GM12872 (cell line): Measurements from ENCODE around the gene KIAA2012.

Experiments used
- CTCF ChIP-seq: IDR thresholded peaks from 3 replicates; pipeline ENCODE4 v1.5.1; 2011; ENCODE audit warnings: low read depth, mild to moderate bottlenecking, low read length, moderate library complexity; ENCODE audit not compliant: insufficient read depth

KIAA2012 gene

GRCh38 chr2:202129841-202130240, 56.8 kb downstream of the KIAA2012 start:
- no peak for TF ChIP-seq CTCF

- TF ChIP-seq CTCF = no peak
Measured at GRCh38 chr2:202133200-202133908, 60.3 kb downstream of the KIAA2012 start.

DNA sequence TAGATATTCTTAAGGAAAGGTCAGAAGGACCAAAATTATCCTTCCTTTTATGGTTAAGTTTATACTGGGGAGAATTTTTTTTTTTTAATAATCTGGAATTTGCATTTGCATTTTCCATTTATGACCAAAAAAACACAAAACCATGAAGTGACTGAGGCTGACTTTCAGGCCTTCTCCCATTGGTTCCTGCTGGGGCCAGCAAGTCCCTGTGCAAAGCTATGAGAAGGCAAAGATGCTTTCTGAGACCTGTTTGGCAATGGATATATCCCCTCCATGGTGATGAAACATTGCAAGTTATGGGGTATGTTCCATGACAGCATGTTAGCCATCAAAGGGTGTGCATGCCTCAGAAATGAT, 60.8 kb downstream of the KIAA2012 start:
- TF ChIP-seq CTCF = no peak

GRCh38 chr2:202135091-202135874, 62.2 kb downstream of the KIAA2012 start:
- TF ChIP-seq CTCF = no peak

DNA sequence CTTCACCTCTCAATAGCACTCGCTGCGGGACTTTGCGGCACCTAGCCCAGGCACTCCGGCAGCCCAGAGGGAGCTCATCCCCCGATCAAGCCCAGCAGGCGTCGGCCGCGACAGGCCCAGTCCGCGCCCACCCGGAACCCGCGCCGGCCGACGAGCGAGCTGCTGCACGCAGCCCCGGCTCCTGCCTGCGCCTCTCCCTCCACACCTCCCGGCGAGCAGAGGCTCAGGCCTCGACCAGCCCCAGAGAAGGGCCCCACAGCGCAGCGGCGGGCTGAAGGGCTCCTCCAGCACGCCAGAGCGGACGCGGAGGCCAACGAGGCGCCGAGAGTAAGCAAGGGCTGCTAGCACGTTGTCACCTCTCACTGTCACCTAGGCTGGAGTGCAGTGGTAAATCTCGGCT, 63.5 kb downstream of the KIAA2012 start:
- TF ChIP-seq CTCF = no peak

DNA sequence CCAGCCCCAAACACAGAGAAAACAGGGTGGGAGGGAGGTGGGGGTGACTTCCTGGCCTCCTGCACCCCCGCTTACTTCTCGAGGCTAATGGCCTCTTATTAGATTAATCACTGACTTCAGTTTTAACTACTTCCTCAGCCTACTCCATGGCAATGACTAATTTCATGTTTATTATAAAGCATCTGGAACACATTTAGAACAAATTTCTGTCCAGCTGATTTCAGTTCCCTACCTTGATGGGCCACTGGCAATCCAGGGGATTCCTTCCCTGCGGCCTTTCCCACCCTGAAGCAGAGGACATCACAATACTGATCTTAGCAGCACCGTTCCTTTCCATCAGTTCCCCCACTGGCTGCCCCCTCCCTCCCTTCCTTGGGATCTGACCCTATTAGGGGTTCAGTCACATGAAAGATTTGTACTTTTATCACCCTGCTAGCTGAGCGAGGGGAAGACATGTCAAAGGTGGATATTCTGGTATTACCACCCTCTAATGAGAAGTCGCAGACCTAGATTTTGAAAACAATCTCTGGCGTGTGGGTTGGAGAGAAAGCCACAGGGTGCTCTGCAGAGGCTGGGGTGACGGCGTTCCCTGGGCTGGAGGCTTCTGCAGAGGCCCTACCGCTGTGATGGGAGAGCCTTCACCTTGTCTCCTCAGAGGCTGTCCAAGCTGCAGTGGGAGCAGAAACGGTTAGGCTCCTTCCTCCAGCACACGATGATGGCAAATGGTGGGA, 67.6 kb downstream of the KIAA2012 start:
- no peak for TF ChIP-seq CTCF

DNA sequence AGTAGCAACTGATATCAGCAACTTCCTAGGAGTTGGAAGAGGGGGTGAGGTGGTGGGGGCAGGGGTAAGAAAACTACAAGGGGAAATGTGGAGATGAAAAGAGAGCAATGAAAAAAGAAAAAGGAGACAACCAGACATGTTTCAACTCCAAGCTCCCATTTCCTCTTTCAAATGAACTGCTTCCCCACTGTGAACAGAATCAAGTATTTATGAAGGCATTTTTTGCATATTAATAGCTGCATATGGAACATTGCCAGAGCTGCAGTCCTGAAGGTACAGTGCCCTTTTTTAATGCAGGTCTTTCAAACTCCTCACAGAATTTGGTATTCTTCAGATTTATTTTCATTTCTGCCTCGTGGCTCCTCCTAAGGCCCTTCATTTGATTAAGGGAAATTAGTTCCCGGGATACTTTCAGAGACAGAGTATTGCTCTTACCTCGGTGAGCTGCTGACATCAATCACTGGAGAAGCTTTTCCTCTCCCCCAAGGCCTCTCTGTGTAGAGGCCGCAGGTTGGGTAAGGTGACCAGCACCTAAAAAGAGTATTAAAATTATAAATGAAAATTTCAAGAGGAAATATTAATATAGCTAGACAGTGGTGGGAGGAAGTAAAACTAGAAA, 68.4 kb downstream of the KIAA2012 start:
- TF ChIP-seq CTCF = no peak
